Panc1 (cell line): Measurements from ENCODE around the gene SUDS3. TPM values are rescaled to one million over a fixed set of nuclear protein-coding genes. Genes with fewer than 3 reads are reported as not detected.

Source experiments
- ATAC-seq: fragments of 200-7000 bp; cut with Tn5 transposase; 2 replicates; pipeline ENCODE4 v1.9.1; 2020; ENCODE audit warnings: mild to moderate bottlenecking, moderate library complexity
- BruUV-seq: library from RNA; stranded (reverse); fragments of 400-500 nt; replicated peaks from 2 replicates; lab custom pipeline; 2021; lab: Mats Ljungman, UMichigan
- CTCF ChIA-PET: fragments of 300-600 bp; sonication (Branson Sonifier 250); formaldehyde crosslinking; loops from one replicate; lab custom pipeline; 2022; ENCODE audit warnings: antibody characterized with exemption; lab: Charles Lee
- POLR2A ChIA-PET: fragments of 300-600 bp; sonication (Branson Sonifier 250); formaldehyde crosslinking; loops from one replicate; lab custom pipeline; 2022; ENCODE audit warnings: antibody characterized with exemption; lab: Charles Lee
- DNase-seq: peaks from one replicate; pipeline ENCODE4 v3.0.0-alpha.2; 2010; ENCODE audit warnings: low read depth, low spot score
- H3K27ac ChIP-seq: 2 replicates; pipeline ENCODE4 v1.5.1; 2011; ENCODE audit warnings: mild to moderate bottlenecking, low read length, inconsistent platforms
- H3K27me3 ChIP-seq: fragments of 200-500 bp; sonication (Bioruptor generic); 2 replicates; pipeline ENCODE4 v1.6.0; 2014; ENCODE audit warnings: low read length, inconsistent platforms; ENCODE audit not compliant: control insufficient read depth, insufficient read depth
- H3K36me3 ChIP-seq: fragments of 200-500 bp; sonication (Bioruptor generic); 2 replicates; pipeline ENCODE4 v1.5.1; 2014; ENCODE audit warnings: inconsistent platforms, mild to moderate bottlenecking, low read length, moderate library complexity; ENCODE audit not compliant: control insufficient read depth, insufficient read depth
- H3K4me1 ChIP-seq: 2 replicates; pipeline ENCODE4 v1.5.1; 2011; ENCODE audit warnings: inconsistent platforms, mild to moderate bottlenecking, low read length, moderate library complexity; ENCODE audit not compliant: control insufficient read depth, insufficient read depth
- H3K4me3 ChIP-seq, 2 experiments: 2 replicates each; pipeline ENCODE4 v1.5.1; 2011 to 2012; ENCODE audit warnings: low read depth in 2 of 2, low read length in 2 of 2, mild to moderate bottlenecking in 2 of 2, inconsistent platforms in 1 of 2, moderate library complexity in 1 of 2
- H3K9me3 ChIP-seq: fragments of 200-500 bp; sonication (Bioruptor generic); 2 replicates; pipeline ENCODE4 v1.5.1; 2014; ENCODE audit warnings: low read depth, mild to moderate bottlenecking, inconsistent platforms, low read length, moderate library complexity; ENCODE audit not compliant: control insufficient read depth, insufficient read depth
- POLR2AphosphoS5 ChIP-seq: IDR thresholded peaks from 2 replicates; pipeline ENCODE4 v1.6.1; 2012; ENCODE audit warnings: mild to moderate bottlenecking, low read depth, low read length, moderate library complexity
- SIN3A ChIP-seq: IDR thresholded peaks from 2 replicates; pipeline ENCODE4 v1.6.1; 2012; ENCODE audit warnings: low read depth, mild to moderate bottlenecking, low read length, moderate library complexity, borderline replicate concordance; ENCODE audit not compliant: insufficient read depth
- TCF7L2 ChIP-seq: IDR thresholded peaks from 2 replicates; pipeline ENCODE4 v1.6.1; 2011; ENCODE audit warnings: mild to moderate bottlenecking, low read depth, low read length, inconsistent platforms
- in situ Hi-C: cut with HindIII; loops from 2 replicates; pipeline ENCODE4 v1.10.0; 2016; ENCODE audit warnings: low sequenced_read_pairs, low pct_unique_long_range_greater_than_20kb
- intact Hi-C: fragments of 100-400 bp; cut with micrococcal nuclease; formaldehyde crosslinking; loops from one replicate; pipeline ENCODE4 v1.10.0; 2022; ENCODE audit not compliant: unreplicated experiment
- total RNA-seq: library from RNA; stranded (reverse); gene quantifications from one replicate; pipeline ENCODE4 v1.2.1, GENCODE V29; 2021; ENCODE audit not compliant: unreplicated experiment
- TF ChIP-seq, protein P1 (sequence below), 2 experiments: IDR thresholded peaks; 2 replicates each; pipeline ENCODE4 v1.6.1; 2011 to 2012; ENCODE audit warnings: low read depth in 2 of 2, control low read depth in 1 of 2, low read length in 1 of 2, mild to moderate bottlenecking in 1 of 2, moderate library complexity in 1 of 2; ENCODE audit not compliant: insufficient read depth in 1 of 2
- TF ChIP-seq, protein P2 (sequence below): fragments of 450-650 bp; IDR thresholded peaks from 2 replicates; pipeline ENCODE4 v1.5.1; 2017; ENCODE audit warnings: mild to moderate bottlenecking

Gene SUDS3
- total RNA-seq, 1 experiment from 2014 or later, result 37.4 TPM

DNA sequence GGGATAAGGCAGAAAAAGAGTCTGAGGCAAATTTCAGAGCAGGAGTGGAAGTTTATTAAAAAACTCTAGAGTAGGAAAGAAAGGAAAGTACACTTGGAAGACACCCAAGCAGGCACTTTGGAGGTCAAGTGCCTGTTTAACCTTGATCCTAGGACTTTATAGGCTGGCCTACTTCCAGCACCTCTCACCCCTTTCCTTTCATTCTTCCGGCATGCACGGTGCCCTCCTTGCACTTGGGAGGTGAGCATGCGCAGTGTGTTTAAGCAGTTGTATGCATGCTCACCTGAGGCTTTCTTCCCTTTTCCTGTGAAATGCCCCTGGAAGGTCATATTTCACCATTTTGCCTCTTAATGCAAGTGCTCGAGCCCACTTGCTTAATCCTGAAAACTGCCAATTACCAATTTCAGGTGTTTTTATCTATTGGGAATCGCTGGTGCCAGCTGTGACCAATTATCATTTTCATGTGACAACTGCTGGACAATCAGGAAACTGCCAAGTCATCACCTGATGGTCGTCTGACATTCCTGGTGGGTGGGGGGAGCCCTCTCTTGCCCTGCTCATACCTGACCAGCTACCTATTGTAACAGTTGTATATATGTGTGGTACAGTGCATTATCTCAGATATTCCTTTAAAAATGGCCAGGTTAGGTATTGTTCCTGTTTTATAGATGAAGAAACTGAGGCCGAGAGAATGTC lies 53.5 kb downstream of the SUDS3 start:
- DNase-seq, result no peak
- ATAC-seq, result no peak
- H3K9me3 ChIP-seq, result no peaks in the 10 kb centered on the region
- H3K27ac ChIP-seq, result no peak overlapping the region
- no TSS peak for BruUV-seq
- ChIA-PET POLR2A (no interaction called here), CTCF (interaction anchor here (0.5 kb wide), 1 partner anchor 193 kb away, joined by 3 read pairs; no protein-coding TSS in a partner anchor)
- H3K36me3 ChIP-seq, result no peaks in the 10 kb centered on the region
- no peak for TF ChIP-seq POLR2AphosphoS5
- TF ChIP-seq, protein P1, sequence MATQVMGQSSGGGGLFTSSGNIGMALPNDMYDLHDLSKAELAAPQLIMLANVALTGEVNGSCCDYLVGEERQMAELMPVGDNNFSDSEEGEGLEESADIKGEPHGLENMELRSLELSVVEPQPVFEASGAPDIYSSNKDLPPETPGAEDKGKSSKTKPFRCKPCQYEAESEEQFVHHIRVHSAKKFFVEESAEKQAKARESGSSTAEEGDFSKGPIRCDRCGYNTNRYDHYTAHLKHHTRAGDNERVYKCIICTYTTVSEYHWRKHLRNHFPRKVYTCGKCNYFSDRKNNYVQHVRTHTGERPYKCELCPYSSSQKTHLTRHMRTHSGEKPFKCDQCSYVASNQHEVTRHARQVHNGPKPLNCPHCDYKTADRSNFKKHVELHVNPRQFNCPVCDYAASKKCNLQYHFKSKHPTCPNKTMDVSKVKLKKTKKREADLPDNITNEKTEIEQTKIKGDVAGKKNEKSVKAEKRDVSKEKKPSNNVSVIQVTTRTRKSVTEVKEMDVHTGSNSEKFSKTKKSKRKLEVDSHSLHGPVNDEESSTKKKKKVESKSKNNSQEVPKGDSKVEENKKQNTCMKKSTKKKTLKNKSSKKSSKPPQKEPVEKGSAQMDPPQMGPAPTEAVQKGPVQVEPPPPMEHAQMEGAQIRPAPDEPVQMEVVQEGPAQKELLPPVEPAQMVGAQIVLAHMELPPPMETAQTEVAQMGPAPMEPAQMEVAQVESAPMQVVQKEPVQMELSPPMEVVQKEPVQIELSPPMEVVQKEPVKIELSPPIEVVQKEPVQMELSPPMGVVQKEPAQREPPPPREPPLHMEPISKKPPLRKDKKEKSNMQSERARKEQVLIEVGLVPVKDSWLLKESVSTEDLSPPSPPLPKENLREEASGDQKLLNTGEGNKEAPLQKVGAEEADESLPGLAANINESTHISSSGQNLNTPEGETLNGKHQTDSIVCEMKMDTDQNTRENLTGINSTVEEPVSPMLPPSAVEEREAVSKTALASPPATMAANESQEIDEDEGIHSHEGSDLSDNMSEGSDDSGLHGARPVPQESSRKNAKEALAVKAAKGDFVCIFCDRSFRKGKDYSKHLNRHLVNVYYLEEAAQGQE (IDR thresholded peaks at IDR 0.05; ENCODE audit: insufficient read depth in 1 of 2, low read depth in 2 of 2, low read length in 1 of 2), result no peak
- TF ChIP-seq SIN3A, result no peak
- TF ChIP-seq TCF7L2, result no peak
- TF ChIP-seq, protein P2, sequence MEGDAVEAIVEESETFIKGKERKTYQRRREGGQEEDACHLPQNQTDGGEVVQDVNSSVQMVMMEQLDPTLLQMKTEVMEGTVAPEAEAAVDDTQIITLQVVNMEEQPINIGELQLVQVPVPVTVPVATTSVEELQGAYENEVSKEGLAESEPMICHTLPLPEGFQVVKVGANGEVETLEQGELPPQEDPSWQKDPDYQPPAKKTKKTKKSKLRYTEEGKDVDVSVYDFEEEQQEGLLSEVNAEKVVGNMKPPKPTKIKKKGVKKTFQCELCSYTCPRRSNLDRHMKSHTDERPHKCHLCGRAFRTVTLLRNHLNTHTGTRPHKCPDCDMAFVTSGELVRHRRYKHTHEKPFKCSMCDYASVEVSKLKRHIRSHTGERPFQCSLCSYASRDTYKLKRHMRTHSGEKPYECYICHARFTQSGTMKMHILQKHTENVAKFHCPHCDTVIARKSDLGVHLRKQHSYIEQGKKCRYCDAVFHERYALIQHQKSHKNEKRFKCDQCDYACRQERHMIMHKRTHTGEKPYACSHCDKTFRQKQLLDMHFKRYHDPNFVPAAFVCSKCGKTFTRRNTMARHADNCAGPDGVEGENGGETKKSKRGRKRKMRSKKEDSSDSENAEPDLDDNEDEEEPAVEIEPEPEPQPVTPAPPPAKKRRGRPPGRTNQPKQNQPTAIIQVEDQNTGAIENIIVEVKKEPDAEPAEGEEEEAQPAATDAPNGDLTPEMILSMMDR, result no peak
- H3K4me3 ChIP-seq, result no peak overlapping the region
- H3K27me3 ChIP-seq, result no peaks in the 10 kb centered on the region
- in situ Hi-C loops, result no loop called here
- intact Hi-C loops, result no loop called here
- no peaks in the 10 kb centered on the region for H3K4me1 ChIP-seq

- Histone ChIP-seq H3K4me3 (no peak overlapping the region), H3K36me3 (no peaks in the 10 kb centered on the region), H3K27me3 (no peaks in the 10 kb centered on the region), H3K4me1 (no peaks in the 10 kb centered on the region), H3K9me3 (no peaks in the 10 kb centered on the region), H3K27ac (no peak overlapping the region)
- intact Hi-C loops, result no loop called here
- TF ChIP-seq SIN3A (no peak), POLR2AphosphoS5 (no peak), TCF7L2 (no peak)
- TF ChIP-seq, protein P1 (IDR thresholded peaks at IDR 0.05; ENCODE audit: insufficient read depth in 1 of 2, low read depth in 2 of 2, low read length in 1 of 2), result no peak
- TF ChIP-seq, protein P2, result no peak
- ATAC-seq (no peak), DNase-seq (no peak)
- BruUV-seq, result no TSS peak
- CTCF ChIA-PET, result no interaction called here
- POLR2A ChIA-PET, result no interaction called here
- in situ Hi-C loops, result no loop called here
Observed at GRCh38 chr12:118430516-118430915, 54.2 kb downstream of the SUDS3 start.
